NCI-H524 treated with DMSO at 0.1 percent for 48 hours (cell line): Measurements from ENCODE around the gene BSG.
"Not testable (repeated sequence)": the region's sequence is repeated elsewhere in the genome, so short reads cannot be mapped to it uniquely, and the experiment has no call there.

ENCODE experiments used
- DNase-seq: peaks from one replicate; lab custom pipeline; 2025; lab: John Stamatoyannopoulos, UW

BSG gene

GRCh38 chr19:620166-620862 is 47.9 kb downstream of the BSG start:
- DNase-seq: no peak

GRCh38 chr19:621191-621590 is 48.8 kb downstream of the BSG start:
- not testable (repeated sequence) for DNase-seq

- DNase-seq: no peak
Measured at GRCh38 chr19:621819-622218, 49.4 kb downstream of the BSG start.

GRCh38 chr19:622666-623065 is 50.3 kb downstream of the BSG start:
- DNase-seq: no peak

- DNase-seq: no peak
Measured at GRCh38 chr19:623175-623916, 51.0 kb downstream of the BSG start.

GRCh38 chr19:623974-624373 is 51.6 kb downstream of the BSG start:
- DNase-seq: no peak

GRCh38 chr19:624433-625109 is 52.2 kb downstream of the BSG start:
- DNase-seq: no peak

GRCh38 chr19:625257-625656 is 52.9 kb downstream of the BSG start:
- DNase-seq: no peak

- DNase-seq: not testable (repeated sequence)
Measured at GRCh38 chr19:626566-626965, 54.2 kb downstream of the BSG start.

GRCh38 chr19:628168-628567 is 55.8 kb downstream of the BSG start:
- no peak for DNase-seq

GRCh38 chr19:629515-629914 is 57.1 kb downstream of the BSG start:
- DNase-seq: peak; percentile 19

- DNase-seq: no peak
Measured at GRCh38 chr19:629961-630714, 57.7 kb downstream of the BSG start.

- no peak for DNase-seq
Measured at GRCh38 chr19:632579-633067, 60.2 kb downstream of the BSG start.
